ENCODE results near the gene SGMS1. TPM values are rescaled to one million over a fixed set of nuclear protein-coding genes. Genes with fewer than 3 reads are reported as not detected.
A peak's percentile ranks its signal among the peaks of the same experiment; 100 is the strongest.
"Not testable (repeated sequence)": the region's sequence is repeated elsewhere in the genome, so short reads cannot be mapped to it uniquely, and the experiment has no call there.

Gene SGMS1
- total RNA-seq, 1 donor from 2014 or later: 43.5 TPM

DNA sequence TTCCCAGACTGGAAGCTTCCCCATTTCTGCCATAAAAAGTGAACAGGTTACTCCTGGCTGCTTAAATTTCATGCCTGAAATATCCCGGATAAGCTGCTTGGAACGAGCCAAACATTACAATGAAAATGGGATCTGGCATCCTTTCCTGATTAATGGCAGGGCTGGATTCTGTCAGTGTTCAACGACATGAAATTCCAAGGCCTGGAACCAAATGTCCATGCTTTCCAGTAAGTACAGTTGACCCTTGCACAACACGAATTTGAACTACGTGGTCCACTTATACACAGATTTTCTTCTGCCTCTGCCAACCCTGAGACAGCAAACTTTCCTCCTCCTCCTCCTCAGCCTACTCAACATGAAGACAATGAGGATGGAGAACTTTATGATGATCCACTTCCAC is 65.4 kb downstream of the SGMS1 start:
- no peak for DNase-seq (ENCODE audit: low read depth)

- no peak for DNase-seq (ENCODE audit: low read depth)
These were observed 66.5 kb downstream of the SGMS1 start for GRCh38 chr10:50557130-50557682.

DNA sequence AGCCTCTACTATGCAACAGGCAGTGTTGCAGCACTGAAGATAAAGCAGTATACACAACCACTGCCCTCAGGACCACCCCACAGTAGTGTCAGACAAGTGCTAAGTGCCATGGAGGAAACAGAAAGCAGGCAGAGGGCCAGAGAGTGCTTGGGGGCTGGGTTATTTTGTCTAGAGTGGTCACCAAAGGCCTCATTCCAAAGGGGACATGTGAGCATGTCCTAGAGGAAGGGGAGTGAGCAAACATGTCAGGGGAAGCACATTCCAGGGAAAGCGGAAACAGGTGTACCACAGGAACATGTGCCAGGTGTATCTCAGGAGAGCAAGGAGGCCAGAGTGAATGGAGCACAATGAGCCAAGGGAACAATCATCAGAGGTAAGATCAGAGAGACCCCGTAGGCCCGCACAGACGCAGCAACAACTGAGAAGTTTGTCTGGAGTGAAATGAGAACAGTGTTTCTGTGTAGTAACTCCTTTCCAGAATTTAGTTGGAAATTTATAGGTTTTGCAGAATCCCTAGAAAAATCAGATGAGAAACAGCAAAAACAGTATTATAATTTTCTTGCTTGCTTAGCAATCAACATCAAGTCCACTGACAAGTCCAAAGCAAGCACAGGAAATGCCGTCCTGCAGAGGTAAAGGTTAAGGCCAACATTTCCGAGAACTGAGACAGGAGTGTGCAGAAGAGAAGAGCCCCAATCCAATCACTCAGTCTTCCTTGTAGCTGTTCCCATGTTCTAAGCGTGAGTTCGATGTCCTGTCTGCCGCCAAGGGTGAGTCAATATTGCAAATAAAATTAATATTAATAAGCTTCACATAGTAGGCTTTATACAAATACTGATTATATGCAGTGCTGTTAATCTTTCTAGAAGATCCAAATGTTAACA is 67.3 kb downstream of the SGMS1 start:
- no peak for DNase-seq (ENCODE audit: low read depth)

GRCh38 chr10:50554995-50555568 is 68.7 kb downstream of the SGMS1 start:
- DNase-seq (ENCODE audit: low read depth): no peak

- no peak for DNase-seq (ENCODE audit: low read depth)
These were observed 69.3 kb downstream of the SGMS1 start for GRCh38 chr10:50554376-50554994.

DNA sequence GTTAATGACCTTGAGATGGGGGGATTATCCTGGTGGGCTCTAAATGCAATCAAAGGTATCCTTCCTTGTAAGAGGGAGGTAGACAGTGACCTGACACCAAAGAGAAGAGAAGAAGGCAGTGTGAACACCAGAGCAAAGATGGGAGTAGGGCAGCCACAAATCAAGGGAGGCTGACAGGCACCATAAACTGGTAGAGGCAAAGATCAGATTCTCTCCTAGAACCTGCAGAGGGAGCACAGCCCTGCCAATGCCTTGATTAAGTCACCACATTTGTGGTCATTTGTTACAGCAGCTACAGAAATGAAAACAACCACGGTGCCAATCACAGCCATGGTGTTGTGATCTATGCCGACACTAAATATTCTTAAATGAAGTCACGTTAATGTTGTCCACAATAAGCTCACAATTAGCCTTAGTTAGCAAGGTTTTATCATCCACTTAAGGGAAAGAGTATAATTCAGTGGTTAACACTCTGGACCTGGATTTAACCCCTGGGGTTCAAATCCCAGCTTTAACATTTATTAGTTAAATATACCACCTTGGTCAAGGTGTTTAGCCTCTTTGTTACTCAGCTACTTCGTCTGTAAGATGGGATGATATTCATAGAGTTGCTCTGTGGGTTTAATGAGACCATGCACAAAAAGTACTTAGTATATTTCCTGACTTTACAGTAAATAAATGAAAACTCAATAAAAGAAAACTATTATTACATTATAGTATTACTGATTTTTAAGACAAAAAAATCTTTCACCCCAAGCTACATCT is 70.8 kb downstream of the SGMS1 start:
- peak; percentile 72 for DNase-seq (ENCODE audit: low read depth)

- peak; percentile 84 for DNase-seq (ENCODE audit: low read depth)
These were observed 71.4 kb downstream of the SGMS1 start for GRCh38 chr10:50552308-50552707.

DNA sequence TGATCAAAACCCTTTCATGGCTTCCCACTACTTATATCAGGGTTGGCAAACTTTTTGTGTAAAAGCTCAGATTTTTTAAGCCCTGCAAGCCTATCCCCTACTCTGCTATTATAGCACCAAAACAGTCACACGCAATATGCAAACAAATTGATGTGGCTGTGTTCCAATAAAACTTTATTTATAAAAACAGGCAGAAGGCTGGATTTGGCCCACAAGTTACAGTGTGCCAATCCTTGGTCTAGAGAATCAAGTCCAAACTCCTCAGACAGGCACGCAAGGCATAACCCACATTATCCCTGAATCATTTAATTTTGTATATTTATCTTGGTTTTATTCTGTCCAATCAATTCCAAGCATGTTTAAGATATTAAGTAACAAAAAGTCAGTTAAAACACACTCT is 71.9 kb downstream of the SGMS1 start:
- no peak for DNase-seq (ENCODE audit: low read depth)

GRCh38 chr10:50550291-50550839 is 73.4 kb downstream of the SGMS1 start:
- no peak for DNase-seq (ENCODE audit: low read depth)

GRCh38 chr10:50549186-50549585 is 74.6 kb downstream of the SGMS1 start:
- DNase-seq (ENCODE audit: low read depth): not testable (repeated sequence)

DNA sequence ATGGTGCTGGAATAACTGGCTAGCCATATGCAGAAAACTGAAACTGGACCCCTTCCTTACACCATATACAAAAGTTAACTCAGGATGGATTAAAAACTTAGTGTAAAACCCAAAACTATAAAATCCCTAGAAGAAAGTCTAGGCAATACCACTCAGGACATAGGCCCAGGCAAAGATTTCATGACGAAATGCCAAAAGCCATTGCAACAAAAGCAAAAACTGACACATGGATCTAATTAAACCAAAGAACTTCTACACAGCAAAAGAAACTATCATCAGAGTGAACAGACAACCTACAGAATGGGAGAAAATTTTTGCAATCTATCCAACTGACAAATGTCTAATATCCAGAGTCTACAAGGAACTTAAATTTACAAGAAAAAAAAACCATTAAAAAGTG is 75.3 kb downstream of the SGMS1 start:
- not testable (repeated sequence) for DNase-seq (ENCODE audit: low read depth)

GRCh38 chr10:50546287-50546686 is 77.5 kb downstream of the SGMS1 start:
- DNase-seq (ENCODE audit: low read depth): not testable (repeated sequence)

DNA sequence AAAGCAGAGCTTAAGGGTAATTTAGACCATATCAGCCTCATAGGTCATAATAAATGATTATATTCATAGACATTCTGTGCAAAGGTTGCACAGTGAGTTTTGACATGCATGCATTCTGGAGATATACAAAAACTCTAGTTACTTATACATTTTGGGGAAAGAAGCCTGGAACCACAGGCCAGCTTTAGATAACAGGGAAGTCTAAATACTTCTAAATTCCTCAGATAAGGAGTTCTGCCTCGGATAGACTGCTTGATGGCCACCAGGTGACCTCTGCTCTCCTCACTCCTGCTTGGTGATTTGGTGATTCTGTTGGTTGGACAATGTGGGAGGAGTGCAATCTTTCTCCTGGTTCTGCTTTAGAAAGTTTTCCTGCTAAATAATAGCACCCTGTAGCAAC is 77.9 kb downstream of the SGMS1 start:
- no peak for DNase-seq (ENCODE audit: low read depth)

- DNase-seq (ENCODE audit: low read depth): no peak
These were observed 78.8 kb downstream of the SGMS1 start for GRCh38 chr10:50544857-50545429.

DNA sequence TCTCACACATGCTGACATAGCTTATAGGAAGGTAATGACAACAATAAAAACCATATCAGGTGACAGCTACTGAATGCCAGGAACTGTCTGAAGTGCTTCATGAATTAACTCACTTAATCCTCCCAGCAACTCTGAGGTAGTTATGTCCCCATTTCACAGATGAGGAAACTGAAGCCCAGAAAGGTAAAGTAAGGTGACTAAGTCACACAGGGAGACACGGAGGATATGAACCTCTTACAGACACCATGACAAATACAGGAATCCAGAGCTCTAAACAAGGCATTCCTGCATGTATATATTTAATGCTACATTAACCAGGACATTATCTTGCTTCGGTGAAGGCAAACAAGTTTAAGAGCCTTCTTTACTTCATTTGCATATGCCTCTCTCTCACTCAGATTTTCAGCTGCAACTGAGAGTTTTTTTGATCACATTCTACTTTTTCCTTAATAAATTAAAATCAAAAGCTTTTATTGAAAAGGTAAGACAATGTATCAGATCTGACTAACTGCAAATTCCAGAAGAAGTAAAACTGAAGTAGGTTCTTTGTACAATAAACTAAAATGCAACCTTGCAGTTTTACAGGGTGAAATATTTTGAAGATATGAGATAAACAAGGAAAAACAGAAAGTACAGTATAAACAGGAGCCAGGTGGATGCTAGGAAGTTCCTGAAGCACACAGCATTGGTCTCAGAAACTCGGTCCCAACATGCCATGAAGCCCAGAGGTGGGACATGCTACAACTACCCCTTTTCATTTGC is 79.5 kb downstream of the SGMS1 start:
- peak; percentile 54 for DNase-seq (ENCODE audit: low read depth)

GRCh38 chr10:50542871-50543270 is 80.9 kb downstream of the SGMS1 start:
- no peak for DNase-seq (ENCODE audit: low read depth)

- no peak for DNase-seq (ENCODE audit: low read depth)
These were observed 81.8 kb downstream of the SGMS1 start for GRCh38 chr10:50541921-50542320.

GRCh38 chr10:50541317-50541716 is 82.4 kb downstream of the SGMS1 start:
- DNase-seq (ENCODE audit: low read depth): no peak

DNA sequence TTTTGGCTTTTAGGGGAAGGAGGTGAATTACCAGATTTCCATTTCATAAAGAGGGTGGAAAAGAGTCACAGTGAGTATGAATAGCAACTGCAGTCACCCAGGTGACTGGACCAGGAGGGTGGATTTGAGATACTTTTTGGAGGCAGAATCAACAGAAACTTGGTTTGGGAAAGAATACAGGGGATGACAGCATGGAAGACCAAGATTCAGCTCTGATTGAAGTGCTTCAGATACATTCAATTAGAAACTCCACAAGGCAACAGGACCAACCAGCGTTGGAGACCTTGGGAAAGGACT is 83.0 kb downstream of the SGMS1 start:
- DNase-seq (ENCODE audit: low read depth): no peak

DNA sequence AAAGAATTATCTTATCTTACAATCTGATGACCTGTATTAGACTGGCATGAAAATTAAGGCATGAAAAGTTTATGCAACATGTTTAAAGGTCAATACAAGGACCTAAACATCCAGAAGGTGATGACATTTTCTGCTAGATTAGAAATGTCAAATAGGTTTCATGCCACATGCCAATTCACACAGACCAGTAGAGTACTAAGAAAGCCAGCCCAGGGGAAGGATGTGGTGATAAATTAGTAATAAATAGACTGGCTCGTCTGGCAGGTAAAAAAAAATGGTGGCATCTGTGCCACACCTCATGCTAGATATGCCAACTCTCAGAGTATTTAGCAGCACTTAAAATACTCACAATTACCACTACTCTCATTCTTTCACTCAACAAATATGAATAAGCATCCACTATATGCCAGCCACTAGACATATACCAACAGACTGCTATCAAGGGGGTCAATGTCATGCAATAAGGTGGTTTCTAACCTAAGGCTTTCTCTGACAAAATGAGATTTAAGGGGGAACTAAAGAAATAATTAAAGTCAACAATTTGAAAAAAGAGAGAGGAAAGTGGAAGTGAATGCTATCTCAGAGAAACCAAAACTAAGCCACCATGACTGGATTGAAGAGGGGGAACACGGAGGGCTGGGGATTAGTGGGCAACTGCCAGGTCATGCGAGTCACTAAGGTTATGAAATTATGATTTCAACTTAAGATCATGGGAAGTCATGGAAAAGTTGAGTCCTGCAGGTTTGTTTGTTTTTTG is 83.5 kb downstream of the SGMS1 start:
- no peak for DNase-seq (ENCODE audit: low read depth)
